SU-DHL-6 (cell line): ENCODE measurements around the gene ELMO2.

Experiments used
- H2AFZ ChIP-seq: fragments of 200-600 bp; sonication (generic); 2 replicates; pipeline ENCODE4 v1.6.1; 2014; ENCODE audit warnings: low read depth, mild to moderate bottlenecking, moderate library complexity, mixed read lengths, antibody characterized with exemption, low read length; ENCODE audit not compliant: severe bottlenecking
- H3F3A ChIP-seq: fragments of 200-600 bp; shearing (Covaris generic); 2 replicates; pipeline ENCODE4 v1.6.0; 2016; ENCODE audit warnings: antibody characterized with exemption, mild to moderate bottlenecking; ENCODE audit not compliant: insufficient read depth
- H3K27ac ChIP-seq: fragments of 200-600 bp; sonication (generic); 2 replicates; pipeline ENCODE4 v1.5.1; 2016; ENCODE audit warnings: low read depth, mild to moderate bottlenecking, low read length, moderate library complexity, mixed read lengths
- H3K27me3 ChIP-seq: fragments of 200-600 bp; sonication (generic), shearing (Covaris generic); 2 replicates; pipeline ENCODE4 v1.6.0; 2014; ENCODE audit warnings: mild to moderate bottlenecking, low read length
- H3K36me3 ChIP-seq: fragments of 200-600 bp; sonication (generic); 2 replicates; pipeline ENCODE4 v1.6.1; 2014; ENCODE audit warnings: mild to moderate bottlenecking, low read length, mixed read lengths
- H3K4me2 ChIP-seq: fragments of 300-600, 200-600 bp; shearing (Covaris generic), sonication (generic); 2 replicates; pipeline ENCODE4 v1.6.0; 2014; ENCODE audit warnings: low read length, low read depth, mild to moderate bottlenecking; ENCODE audit not compliant: poor library complexity, severe bottlenecking
- H3K4me3 ChIP-seq: fragments of 200-600 bp; sonication (generic); 2 replicates; pipeline ENCODE4 v1.5.1; 2014; ENCODE audit warnings: antibody characterized with exemption, low read length, mild to moderate bottlenecking, mixed read lengths; ENCODE audit not compliant: insufficient read depth, poor library complexity, severe bottlenecking
- H3K79me2 ChIP-seq: fragments of 200-600 bp; sonication (generic); 2 replicates; pipeline ENCODE4 v1.6.1; 2014; ENCODE audit warnings: mild to moderate bottlenecking, low read length, moderate library complexity; ENCODE audit not compliant: insufficient read depth
- H3K9ac ChIP-seq: fragments of 200-600 bp; sonication (generic); 2 replicates; pipeline ENCODE4 v1.7.0; 2014; ENCODE audit warnings: mild to moderate bottlenecking, low read length
- H3K9me2 ChIP-seq: fragments of 200-600 bp; sonication (generic); replicated peaks from 2 replicates; pipeline ENCODE4 v1.6.1; 2014; ENCODE audit warnings: low read length; ENCODE audit not compliant: insufficient read depth
- H3K9me3 ChIP-seq: fragments of 200-600 bp; sonication (generic); 2 replicates; pipeline ENCODE4 v1.6.1; 2014; ENCODE audit warnings: low read length, mixed read lengths; ENCODE audit not compliant: insufficient read depth
- H4K20me1 ChIP-seq: fragments of 200-600 bp; sonication (generic); 2 replicates; pipeline ENCODE4 v1.6.1; 2014; ENCODE audit warnings: low read depth, mild to moderate bottlenecking, antibody characterized with exemption, low read length, moderate library complexity, mixed read lengths
- CTCF ChIP-seq: fragments of 200-600 bp; sonication (generic); IDR thresholded peaks from one replicate; pipeline ENCODE4 v1.5.1; 2017; ENCODE audit warnings: antibody characterized with exemption, mild to moderate bottlenecking, low read length, moderate library complexity; ENCODE audit not compliant: insufficient read depth, poor library complexity, severe bottlenecking
- EZH2phosphoT487 ChIP-seq: fragments of 200-600 bp; sonication (generic), shearing (Covaris generic); conservative IDR thresholded peaks from 2 replicates; pipeline ENCODE4 v1.6.1; 2018; ENCODE audit warnings: mild to moderate bottlenecking, antibody characterized with exemption, low read length, moderate library complexity, mixed read lengths

ELMO2 gene

GRCh38 chr20:46341074-46342009 lies 65.1 kb downstream of the ELMO2 start:
- Histone ChIP-seq H3K36me3 (no peaks in the 10 kb centered on the region), H2AFZ (no peak overlapping the region), H3K27me3 (no peaks in the 10 kb centered on the region), H4K20me1 (no peaks in the 10 kb centered on the region), H3K9ac (no peak overlapping the region), H3K27ac (no peak overlapping the region), H3K9me3 (no peaks in the 10 kb centered on the region), H3K9me2 (no peaks in the 10 kb centered on the region), H3K4me3 (no peak overlapping the region), H3K4me2 (no peak overlapping the region), H3K79me2 (no peaks in the 10 kb centered on the region), H3F3A (no peaks in the 10 kb centered on the region)
- TF ChIP-seq EZH2phosphoT487 (no peak), CTCF (no peak)

- Histone ChIP-seq H3K9ac (no peak overlapping the region), H3F3A (no peaks in the 10 kb centered on the region), H4K20me1 (no peaks in the 10 kb centered on the region), H2AFZ (no peak overlapping the region), H3K9me3 (no peaks in the 10 kb centered on the region), H3K9me2 (no peaks in the 10 kb centered on the region), H3K36me3 (no peaks in the 10 kb centered on the region), H3K4me2 (no peak overlapping the region), H3K79me2 (no peaks in the 10 kb centered on the region), H3K27ac (no peak overlapping the region), H3K4me3 (no peak overlapping the region), H3K27me3 (no peaks in the 10 kb centered on the region)
- TF ChIP-seq CTCF: no peak
- no peak for TF ChIP-seq EZH2phosphoT487
These were observed 67.4 kb downstream of the ELMO2 start for GRCh38 chr20:46339037-46339436.

- H3K79me2 ChIP-seq: no peaks in the 10 kb centered on the region
- H3K36me3 ChIP-seq: no peaks in the 10 kb centered on the region
- H3K9ac ChIP-seq: no peak overlapping the region
- no peaks in the 10 kb centered on the region for H3K9me3 ChIP-seq
- TF ChIP-seq EZH2phosphoT487 (no peak), CTCF (no peak)
- no peaks in the 10 kb centered on the region for H3K27me3 ChIP-seq
- H2AFZ ChIP-seq: no peak overlapping the region
- no peak overlapping the region for H3K4me2 ChIP-seq
- H3F3A ChIP-seq: no peaks in the 10 kb centered on the region
- no peak overlapping the region for H3K4me3 ChIP-seq
- no peaks in the 10 kb centered on the region for H3K9me2 ChIP-seq
- H3K27ac ChIP-seq: no peak overlapping the region
- H4K20me1 ChIP-seq: no peaks in the 10 kb centered on the region
These were observed 69.7 kb downstream of the ELMO2 start for GRCh38 chr20:46336735-46337134.
